Fibroblast of mammary gland (primary cell): ENCODE data around the gene ITPKB.

Experiments used
- DNase-seq: peaks from one replicate; pipeline ENCODE4 v3.0.0-alpha.2; 2010; ENCODE audit warnings: low read depth
- H3K4me3 ChIP-seq: 2 replicates; pipeline ENCODE4 v1.5.1; 2011; ENCODE audit warnings: low read depth, mild to moderate bottlenecking, low read length, moderate library complexity; ENCODE audit not compliant: control insufficient read depth
- CTCF ChIP-seq: conservative IDR thresholded peaks from 2 replicates; pipeline ENCODE4 v1.5.1; 2011; ENCODE audit warnings: low read depth, low read length, inconsistent platforms; ENCODE audit not compliant: control insufficient read depth, insufficient read depth

Gene ITPKB

GRCh38 chr1:226597616-226598454 is 141.2 kb downstream of the ITPKB start:
- no peak for DNase-seq
- no peak overlapping the region for H3K4me3 ChIP-seq
- TF ChIP-seq CTCF = no peak

- no peak overlapping the region for H3K4me3 ChIP-seq
- TF ChIP-seq CTCF = no peak
- no peak for DNase-seq
Observed at GRCh38 chr1:226596531-226597165, 142.4 kb downstream of the ITPKB start.

- no peak for TF ChIP-seq CTCF
- no peak for DNase-seq
- H3K4me3 ChIP-seq = no peak overlapping the region
Observed at GRCh38 chr1:226593541-226593940, 145.5 kb downstream of the ITPKB start.

- no peak for TF ChIP-seq CTCF
- H3K4me3 ChIP-seq = no peak overlapping the region
- no peak for DNase-seq
Observed at GRCh38 chr1:226590614-226591013, 148.5 kb downstream of the ITPKB start.

GRCh38 chr1:226589008-226589733 is 149.9 kb downstream of the ITPKB start:
- no peak overlapping the region for H3K4me3 ChIP-seq
- peak; percentile 69 for DNase-seq
- no peak for TF ChIP-seq CTCF

- no peak for TF ChIP-seq CTCF
- peak; percentile 74 for DNase-seq
- no peak overlapping the region for H3K4me3 ChIP-seq
Observed at GRCh38 chr1:226588484-226588883, 150.6 kb downstream of the ITPKB start.
